Panc1 (cell line): Measurements from ENCODE around the gene ADCY3.

ENCODE experiments used
- TCF7L2 ChIP-seq: IDR thresholded peaks from 2 replicates; pipeline ENCODE4 v1.6.1; 2011; ENCODE audit warnings: mild to moderate bottlenecking, low read depth, low read length, inconsistent platforms
- TF ChIP-seq, protein P1 (sequence below): fragments of 450-650 bp; IDR thresholded peaks from 2 replicates; pipeline ENCODE4 v1.5.1; 2017; ENCODE audit warnings: mild to moderate bottlenecking

DNA sequence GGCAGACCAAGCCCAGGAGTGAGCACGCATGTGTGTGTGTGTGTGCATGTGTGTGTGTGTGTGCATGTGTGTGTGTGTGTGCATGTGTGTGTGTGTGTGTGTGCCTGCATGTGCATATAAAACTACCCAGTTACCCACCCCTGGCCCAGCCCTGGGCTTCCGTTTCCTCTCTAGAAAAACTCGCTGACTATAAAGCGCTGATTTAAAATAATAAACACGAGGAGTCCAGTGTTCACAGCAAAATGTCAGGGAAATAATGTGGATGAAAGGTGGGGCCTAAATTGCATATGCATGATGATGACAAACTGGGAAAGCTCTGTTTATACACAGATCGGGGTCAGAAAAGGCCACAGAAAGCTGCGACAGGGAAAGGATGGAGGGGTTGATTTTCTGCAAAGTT, 7.5 kb downstream of the ADCY3 start:
- TF ChIP-seq, protein P1, sequence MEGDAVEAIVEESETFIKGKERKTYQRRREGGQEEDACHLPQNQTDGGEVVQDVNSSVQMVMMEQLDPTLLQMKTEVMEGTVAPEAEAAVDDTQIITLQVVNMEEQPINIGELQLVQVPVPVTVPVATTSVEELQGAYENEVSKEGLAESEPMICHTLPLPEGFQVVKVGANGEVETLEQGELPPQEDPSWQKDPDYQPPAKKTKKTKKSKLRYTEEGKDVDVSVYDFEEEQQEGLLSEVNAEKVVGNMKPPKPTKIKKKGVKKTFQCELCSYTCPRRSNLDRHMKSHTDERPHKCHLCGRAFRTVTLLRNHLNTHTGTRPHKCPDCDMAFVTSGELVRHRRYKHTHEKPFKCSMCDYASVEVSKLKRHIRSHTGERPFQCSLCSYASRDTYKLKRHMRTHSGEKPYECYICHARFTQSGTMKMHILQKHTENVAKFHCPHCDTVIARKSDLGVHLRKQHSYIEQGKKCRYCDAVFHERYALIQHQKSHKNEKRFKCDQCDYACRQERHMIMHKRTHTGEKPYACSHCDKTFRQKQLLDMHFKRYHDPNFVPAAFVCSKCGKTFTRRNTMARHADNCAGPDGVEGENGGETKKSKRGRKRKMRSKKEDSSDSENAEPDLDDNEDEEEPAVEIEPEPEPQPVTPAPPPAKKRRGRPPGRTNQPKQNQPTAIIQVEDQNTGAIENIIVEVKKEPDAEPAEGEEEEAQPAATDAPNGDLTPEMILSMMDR = no peak
- TF ChIP-seq TCF7L2 = no peak
